NT2/D1 (cell line): ENCODE data around the gene PUM1.

Source experiments
- YY1 ChIP-seq: IDR thresholded peaks from 2 replicates; pipeline ENCODE4 v1.6.1; 2011; ENCODE audit not compliant: insufficient read length, insufficient read depth
- ZNF274 ChIP-seq: IDR thresholded peaks from 2 replicates; pipeline ENCODE4 v1.6.1; 2011; ENCODE audit warnings: mild to moderate bottlenecking, low read depth, low read length

DNA sequence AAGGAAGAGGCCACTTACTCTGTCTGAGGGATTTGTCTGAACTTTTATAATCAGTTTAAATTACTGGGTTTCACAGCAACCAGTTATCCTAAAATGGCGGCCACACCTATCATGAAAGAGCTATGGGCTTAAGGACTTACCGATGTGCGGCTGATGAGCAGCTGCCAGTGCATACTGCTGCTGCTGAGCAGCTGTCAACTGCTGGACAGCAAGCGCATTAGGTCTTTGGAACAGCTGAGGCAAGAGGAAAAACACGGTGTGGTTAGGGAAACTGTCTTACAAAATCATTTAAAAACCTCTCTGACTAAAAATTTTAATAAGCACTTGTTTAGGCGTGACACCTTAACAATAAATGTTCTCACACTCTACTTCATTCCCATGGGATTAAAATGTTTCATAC, 84.3 kb downstream of the PUM1 start:
- TF ChIP-seq ZNF274 (no peak), YY1 (no peak)
